GM23248 (cell line): ENCODE results near the gene ATP5ME.

ENCODE experiments used
- EZH2 ChIP-seq: fragments of 200-600 bp; sonication (generic); IDR thresholded peaks from 2 replicates; pipeline ENCODE4 v1.6.1; 2018; ENCODE audit warnings: antibody characterized with exemption, mild to moderate bottlenecking; ENCODE audit not compliant: insufficient read depth, poor library complexity, severe bottlenecking
- EZH2phosphoT487 ChIP-seq: fragments of 200-600 bp; sonication (generic); IDR thresholded peaks from 2 replicates; pipeline ENCODE4 v1.6.1; 2018; ENCODE audit warnings: antibody characterized with exemption, moderate library complexity, mild to moderate bottlenecking, low read depth; ENCODE audit not compliant: insufficient read depth

GRCh38 chr4:680091-680490 is 6.0 kb upstream of the ATP5ME start:
- TF ChIP-seq EZH2phosphoT487 (no peak), EZH2 (no peak)
